Epithelial cell of proximal tubule (primary cell): ENCODE measurements around the gene CFAP46. TPM values are rescaled to one million over a fixed set of nuclear protein-coding genes. Genes with fewer than 3 reads are reported as not detected.

Source experiments
- DNase-seq: peaks from one replicate; pipeline ENCODE4 v3.0.0-alpha.2; 2011; ENCODE audit warnings: low read depth
- H3K4me3 ChIP-seq: 2 replicates; pipeline ENCODE4 v1.5.1; 2011; ENCODE audit warnings: low read depth, mild to moderate bottlenecking, low read length
- total RNA-seq: library from RNA; depleted of rRNA; stranded (reverse); fragments of >200 nt; gene quantifications from 2 replicates; pipeline ENCODE4 v1.2.3, GENCODE V29; 2015
- TF ChIP-seq, protein P1 (sequence below): conservative IDR thresholded peaks from 2 replicates; pipeline ENCODE4 v1.5.1; 2012; ENCODE audit warnings: low read depth, mild to moderate bottlenecking, low read length

Gene CFAP46
- total RNA-seq, 1 donor from 2014 or later = 2.2 TPM

DNA sequence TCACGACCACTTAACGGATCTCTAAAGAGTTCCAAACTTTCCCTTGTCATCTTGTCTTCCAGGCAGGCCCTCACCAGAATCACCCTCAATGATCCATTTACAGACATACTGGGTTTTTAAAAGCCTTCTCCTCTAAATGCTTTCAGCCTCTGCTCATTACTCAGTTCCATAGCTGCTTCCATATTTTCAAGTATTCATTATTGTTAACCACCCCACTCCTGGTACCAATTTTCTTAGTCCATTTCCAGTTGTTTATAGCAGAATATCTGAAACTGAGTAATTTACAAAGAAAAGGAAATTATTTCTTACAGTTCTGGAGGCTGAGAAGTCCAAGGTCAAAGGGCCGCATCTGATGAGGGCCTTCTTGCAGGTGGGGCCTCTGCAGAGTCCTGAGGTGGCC lies 100.0 kb downstream of the CFAP46 start:
- no peak overlapping the region for H3K4me3 ChIP-seq
- DNase-seq = no peak
- TF ChIP-seq, protein P1, sequence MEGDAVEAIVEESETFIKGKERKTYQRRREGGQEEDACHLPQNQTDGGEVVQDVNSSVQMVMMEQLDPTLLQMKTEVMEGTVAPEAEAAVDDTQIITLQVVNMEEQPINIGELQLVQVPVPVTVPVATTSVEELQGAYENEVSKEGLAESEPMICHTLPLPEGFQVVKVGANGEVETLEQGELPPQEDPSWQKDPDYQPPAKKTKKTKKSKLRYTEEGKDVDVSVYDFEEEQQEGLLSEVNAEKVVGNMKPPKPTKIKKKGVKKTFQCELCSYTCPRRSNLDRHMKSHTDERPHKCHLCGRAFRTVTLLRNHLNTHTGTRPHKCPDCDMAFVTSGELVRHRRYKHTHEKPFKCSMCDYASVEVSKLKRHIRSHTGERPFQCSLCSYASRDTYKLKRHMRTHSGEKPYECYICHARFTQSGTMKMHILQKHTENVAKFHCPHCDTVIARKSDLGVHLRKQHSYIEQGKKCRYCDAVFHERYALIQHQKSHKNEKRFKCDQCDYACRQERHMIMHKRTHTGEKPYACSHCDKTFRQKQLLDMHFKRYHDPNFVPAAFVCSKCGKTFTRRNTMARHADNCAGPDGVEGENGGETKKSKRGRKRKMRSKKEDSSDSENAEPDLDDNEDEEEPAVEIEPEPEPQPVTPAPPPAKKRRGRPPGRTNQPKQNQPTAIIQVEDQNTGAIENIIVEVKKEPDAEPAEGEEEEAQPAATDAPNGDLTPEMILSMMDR = no peak

DNA sequence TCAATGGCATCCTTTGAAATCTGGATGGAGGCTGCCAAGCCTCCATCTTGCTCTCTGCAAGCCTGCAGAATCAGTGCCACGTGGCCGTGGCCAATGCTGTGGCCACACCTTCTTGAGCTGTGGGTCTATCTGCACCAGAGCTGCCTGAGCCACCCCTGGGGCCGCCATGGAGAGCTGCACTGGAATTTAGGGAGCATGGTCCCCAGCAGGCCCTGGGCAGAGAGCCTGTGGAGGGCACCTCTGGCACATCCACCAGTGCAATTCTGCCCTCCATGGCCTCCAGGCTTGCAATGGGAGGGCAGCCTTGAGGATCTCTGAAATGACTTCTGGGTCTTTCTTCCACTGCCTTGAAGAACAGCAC lies 100.8 kb downstream of the CFAP46 start:
- DNase-seq = no peak
- H3K4me3 ChIP-seq = no peak overlapping the region
- TF ChIP-seq, protein P1 = no peak

DNA sequence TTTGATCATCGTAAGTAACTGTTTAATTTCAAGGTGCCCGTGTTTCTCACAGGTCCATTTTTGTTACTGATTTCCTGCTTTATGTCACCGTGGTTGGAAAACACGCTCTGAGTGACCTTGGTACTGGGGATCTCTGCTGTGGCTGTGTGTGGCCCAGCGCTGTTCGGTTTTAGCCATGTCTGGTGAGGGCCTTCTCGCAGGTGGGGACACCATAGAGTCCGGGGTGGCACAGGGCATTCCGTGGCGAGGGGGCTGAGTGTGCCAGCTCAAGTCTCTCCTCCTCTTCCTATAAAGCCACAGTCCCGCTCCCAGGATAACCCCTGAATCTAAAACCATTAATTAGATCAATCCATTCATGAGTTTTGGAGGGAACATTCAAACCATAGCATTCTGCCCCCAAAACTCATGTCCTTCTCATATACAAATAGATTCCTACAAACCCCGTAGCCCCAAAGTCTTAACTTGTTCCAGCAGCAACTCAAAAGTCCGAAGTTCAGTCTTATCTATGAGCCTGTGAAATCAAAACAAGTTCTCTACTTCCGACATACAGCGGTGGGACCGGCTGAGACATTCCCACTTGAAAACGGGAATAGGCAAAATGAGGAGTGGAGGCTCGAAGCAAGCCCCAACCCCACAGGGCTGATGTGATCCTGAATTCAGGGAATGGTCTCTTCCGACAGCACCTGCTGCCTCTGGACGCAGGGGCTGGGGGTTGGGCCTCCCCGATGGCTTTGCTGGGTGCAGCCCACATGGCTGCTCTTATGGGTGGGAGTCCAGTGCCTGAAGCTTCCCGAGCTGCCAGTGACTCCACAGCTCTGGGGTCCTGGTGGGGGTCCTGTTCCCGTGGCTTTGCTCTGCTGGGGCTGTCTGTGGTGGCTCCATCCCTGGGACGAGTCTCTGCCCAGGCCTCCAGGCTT lies 101.4 kb downstream of the CFAP46 start:
- DNase-seq = no peak
- TF ChIP-seq, protein P1 = no peak
- no peak overlapping the region for H3K4me3 ChIP-seq

DNA sequence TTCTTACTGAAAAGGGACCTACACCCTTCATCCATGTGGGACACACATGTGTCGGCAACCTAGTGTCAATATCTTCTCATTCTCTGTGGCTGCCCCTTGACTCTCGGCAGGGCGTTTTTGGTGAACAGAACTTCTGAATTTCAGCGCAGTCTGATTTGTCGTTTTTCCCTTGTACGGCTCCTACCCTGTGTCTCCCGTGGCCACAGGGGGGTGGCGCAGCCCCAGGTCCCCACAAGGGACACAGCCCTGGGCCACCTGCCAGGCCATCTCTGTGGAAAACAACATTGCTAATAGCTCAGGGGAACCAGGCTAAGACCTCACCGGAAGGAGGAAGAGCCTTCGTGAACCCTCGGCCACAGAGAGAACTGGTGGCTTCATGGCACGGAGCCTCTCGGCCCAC lies 103.3 kb downstream of the CFAP46 start:
- TF ChIP-seq, protein P1 = no peak
- no peak overlapping the region for H3K4me3 ChIP-seq
- no peak for DNase-seq

DNA sequence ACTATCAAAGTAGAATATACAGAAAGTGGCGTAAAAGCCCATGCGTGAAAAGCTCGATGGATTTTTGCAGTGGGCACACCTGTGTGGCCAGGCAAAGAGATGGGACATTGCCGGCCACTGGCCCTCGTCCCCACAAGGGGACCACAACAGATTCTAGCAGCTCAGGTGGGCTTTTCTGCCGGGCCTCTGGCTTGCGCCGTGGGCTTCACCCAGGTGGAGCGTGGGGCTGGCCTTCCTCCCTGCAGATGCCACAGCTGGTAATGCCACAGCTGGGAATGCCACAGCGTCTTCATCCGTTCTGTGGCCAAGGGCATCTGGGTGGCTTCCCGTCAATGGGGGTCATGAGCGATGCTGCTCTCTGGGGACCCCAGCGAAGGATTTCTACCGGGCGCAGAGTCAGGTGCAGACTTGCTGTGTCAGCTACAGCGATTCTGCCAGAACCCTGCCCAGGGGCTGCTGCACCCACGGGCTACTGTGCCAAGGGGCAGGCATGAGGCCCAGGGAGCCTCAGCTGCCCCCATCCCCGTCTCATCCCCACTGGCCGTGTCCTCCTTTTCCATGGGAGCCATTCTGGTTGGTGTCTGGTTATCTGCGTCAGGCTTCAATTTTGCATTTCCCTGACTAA lies 103.9 kb downstream of the CFAP46 start:
- TF ChIP-seq, protein P1 = no peak
- no peak for DNase-seq
- H3K4me3 ChIP-seq = no peak overlapping the region

DNA sequence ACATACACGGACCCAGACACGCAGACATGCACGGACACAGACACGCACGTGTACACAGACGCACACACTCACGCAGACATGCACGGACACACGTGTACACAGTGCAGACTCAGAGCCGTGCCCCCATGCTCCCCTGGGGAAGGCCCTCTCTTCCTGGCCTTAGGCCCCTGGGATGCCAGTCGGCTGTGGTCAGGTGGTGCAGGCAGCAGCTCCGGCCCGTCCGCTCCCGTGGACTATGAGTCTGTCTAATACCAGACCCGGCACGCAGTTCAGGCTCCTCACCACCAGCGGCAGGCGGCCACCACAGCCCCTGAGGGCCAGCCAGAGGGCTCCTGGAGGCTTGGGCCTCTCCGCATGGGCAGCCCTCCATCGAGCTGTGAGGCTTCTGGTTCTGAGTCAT lies 104.5 kb downstream of the CFAP46 start:
- H3K4me3 ChIP-seq = no peak overlapping the region
- TF ChIP-seq, protein P1 = no peak
- DNase-seq = no peak
